ENCODE data around the gene ACTMAP. TPM values are rescaled to one million over a fixed set of nuclear protein-coding genes. Genes with fewer than 3 reads are reported as not detected.
"Not testable (repeated sequence)": the region's sequence is repeated elsewhere in the genome, so short reads cannot be mapped to it uniquely, and the experiment has no call there.

ACTMAP gene
- total RNA-seq, 1 donor = 1.1 TPM

DNA sequence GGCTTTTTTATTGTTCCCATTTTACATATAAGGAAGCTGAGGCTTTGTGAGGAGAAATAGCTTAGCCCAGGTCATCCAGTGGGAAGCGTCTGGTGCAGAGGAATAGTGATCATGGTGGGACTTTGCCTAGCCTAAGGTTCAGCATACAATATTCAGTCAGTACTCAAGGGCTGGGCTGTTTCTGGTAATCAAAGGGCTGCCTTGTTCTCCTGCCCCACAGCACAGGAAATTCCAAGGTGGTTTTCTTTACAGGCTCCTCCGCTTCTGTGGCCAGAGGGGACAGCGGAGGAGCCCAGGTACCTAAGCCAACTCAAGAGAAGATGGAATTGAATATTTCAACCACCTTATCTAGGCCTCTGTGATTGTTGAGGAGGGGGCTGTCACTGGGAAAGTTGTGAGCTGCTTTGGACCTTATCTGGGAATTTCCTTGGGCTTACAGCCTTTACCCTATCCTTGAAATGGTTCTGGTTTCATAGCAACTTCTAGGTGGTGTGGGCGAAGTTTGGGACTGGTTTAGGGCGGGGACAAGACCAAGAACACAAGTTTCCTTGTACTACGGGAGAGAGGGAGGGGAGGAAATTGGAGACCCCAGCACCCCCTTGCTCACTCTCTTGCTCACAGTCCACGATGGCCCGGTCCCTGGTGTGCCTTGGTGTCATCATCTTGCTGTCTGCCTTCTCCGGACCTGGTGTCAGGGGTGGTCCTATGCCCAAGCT is 24.8 kb upstream of the ACTMAP start, which contains the start of gene MIA:
MIA (plus strand) TSS at position 606 of the 716 bp plus-strand sequence; CDS start at position 628, 22 bp downstream.
- H3K79me2 ChIP-seq (ENCODE audit: insufficient read depth, low read length) = peaks cover 4% of the 10 kb centered on the region
- peak; percentile 0 for DNase-seq (ENCODE audit: insufficient read length, low spot score, missing footprints)
- no peak within 1 kb of the TSS for H3K4me2 ChIP-seq (ENCODE audit: insufficient read depth, low read length)
- H2AFZ ChIP-seq (ENCODE audit: low read length) = peak within 1 kb of the TSS; percentile 39
- peaks cover 12% of the 10 kb centered on the region for H3K4me1 ChIP-seq (ENCODE audit: insufficient read depth, low read length)
- H3K27ac ChIP-seq (ENCODE audit: low read depth, low read length) = no peak within 1 kb of the TSS
- no peaks in the 10 kb centered on the region for H4K20me1 ChIP-seq (ENCODE audit: insufficient read depth, low read length)
- H3K9me3 ChIP-seq (ENCODE audit: low read depth, low read length) = no peaks in the 10 kb centered on the region
- H3K4me3 ChIP-seq (ENCODE audit: insufficient read depth, low read length) = peak within 1 kb of the TSS; percentile 24
- H3K36me3 ChIP-seq (ENCODE audit: insufficient read depth, low read length) = no peaks in the 10 kb centered on the region
- TF ChIP-seq, protein P1, sequence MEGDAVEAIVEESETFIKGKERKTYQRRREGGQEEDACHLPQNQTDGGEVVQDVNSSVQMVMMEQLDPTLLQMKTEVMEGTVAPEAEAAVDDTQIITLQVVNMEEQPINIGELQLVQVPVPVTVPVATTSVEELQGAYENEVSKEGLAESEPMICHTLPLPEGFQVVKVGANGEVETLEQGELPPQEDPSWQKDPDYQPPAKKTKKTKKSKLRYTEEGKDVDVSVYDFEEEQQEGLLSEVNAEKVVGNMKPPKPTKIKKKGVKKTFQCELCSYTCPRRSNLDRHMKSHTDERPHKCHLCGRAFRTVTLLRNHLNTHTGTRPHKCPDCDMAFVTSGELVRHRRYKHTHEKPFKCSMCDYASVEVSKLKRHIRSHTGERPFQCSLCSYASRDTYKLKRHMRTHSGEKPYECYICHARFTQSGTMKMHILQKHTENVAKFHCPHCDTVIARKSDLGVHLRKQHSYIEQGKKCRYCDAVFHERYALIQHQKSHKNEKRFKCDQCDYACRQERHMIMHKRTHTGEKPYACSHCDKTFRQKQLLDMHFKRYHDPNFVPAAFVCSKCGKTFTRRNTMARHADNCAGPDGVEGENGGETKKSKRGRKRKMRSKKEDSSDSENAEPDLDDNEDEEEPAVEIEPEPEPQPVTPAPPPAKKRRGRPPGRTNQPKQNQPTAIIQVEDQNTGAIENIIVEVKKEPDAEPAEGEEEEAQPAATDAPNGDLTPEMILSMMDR (IDR thresholded peaks at IDR 0.05; ENCODE audit: extremely low read depth, low read depth, low read length) = no peak
- H3K27me3 ChIP-seq (ENCODE audit: insufficient read depth, low read length) = no peaks in the 10 kb centered on the region

DNA sequence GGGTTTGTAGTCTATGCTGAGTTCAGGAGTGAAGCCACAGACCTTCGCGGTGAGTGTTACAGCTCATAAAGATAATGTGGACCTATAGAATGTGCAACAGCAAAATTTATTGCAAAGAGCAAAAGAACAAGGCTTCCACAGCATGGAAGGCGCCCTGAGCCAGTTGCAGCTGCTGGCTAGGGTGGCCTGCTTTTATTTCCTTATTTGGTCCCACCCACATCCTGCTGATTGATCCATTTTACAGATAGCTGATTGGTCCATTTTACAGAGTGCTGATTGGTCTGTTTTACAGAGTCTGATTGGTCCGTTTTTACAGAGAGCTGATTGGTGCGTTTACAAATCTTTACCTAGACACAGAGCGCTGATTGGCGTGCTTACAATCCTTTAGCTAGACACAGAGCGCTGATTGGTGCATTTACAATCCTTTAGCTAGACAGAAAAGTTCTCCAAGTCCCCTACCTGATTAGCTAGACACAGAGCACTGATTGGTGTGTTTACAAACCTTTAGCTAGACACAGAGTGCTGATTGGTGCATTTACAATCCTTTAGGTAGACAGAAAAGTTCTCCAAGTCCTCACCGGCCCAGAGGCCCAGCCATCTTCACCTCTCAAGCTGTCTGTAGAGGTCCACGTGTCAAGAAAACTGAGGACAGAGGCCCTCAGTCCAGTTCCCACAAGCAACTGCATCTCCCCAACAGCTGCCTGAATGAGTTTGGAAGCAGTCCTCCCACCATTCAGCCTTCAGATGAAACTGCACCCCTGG is 21.0 kb upstream of the ACTMAP start:
- H3K4me2 ChIP-seq (ENCODE audit: insufficient read depth, low read length); H3K4me3 ChIP-seq (ENCODE audit: insufficient read depth, low read length); H3K27ac ChIP-seq (ENCODE audit: low read depth, low read length); H3K9me3 ChIP-seq (ENCODE audit: low read depth, low read length); H3K36me3 ChIP-seq (ENCODE audit: insufficient read depth, low read length); H2AFZ ChIP-seq (ENCODE audit: low read length); H3K79me2 ChIP-seq (ENCODE audit: insufficient read depth, low read length); DNase-seq (ENCODE audit: insufficient read length, low spot score, missing footprints); H3K4me1 ChIP-seq (ENCODE audit: insufficient read depth, low read length); H3K27me3 ChIP-seq (ENCODE audit: insufficient read depth, low read length); H4K20me1 ChIP-seq (ENCODE audit: insufficient read depth, low read length): not testable (repeated sequence)

DNA sequence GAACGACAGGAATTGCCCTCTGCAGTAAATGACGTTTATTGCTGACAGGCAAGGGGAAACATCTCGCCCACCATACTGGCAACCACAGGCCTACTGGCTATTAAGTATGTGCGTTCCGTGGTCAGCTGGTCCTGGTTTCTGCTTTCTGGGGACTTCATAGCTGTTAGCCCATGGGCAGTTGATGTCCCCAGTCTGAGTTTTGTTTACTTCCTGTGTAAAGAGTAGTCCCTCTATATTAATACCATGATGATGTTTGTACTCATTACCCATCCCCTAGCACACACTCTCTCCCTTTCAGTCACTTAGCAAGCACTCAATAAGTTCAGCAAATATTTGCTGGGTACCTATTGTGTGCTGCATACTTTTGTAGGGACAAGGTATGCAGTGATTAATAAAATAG is 18.6 kb upstream of the ACTMAP start:
- peak; percentile 30 for DNase-seq (ENCODE audit: insufficient read length, low spot score, missing footprints)
- Histone ChIP-seq H3K79me2 (ENCODE audit: insufficient read depth, low read length) (no peaks in the 10 kb centered on the region), H4K20me1 (ENCODE audit: insufficient read depth, low read length) (no peaks in the 10 kb centered on the region), H3K4me1 (ENCODE audit: insufficient read depth, low read length) (no peaks in the 10 kb centered on the region), H3K27me3 (ENCODE audit: insufficient read depth, low read length) (no peaks in the 10 kb centered on the region), H3K9me3 (ENCODE audit: low read depth, low read length) (no peaks in the 10 kb centered on the region), H3K27ac (ENCODE audit: low read depth, low read length) (no peak overlapping the region), H3K4me2 (ENCODE audit: insufficient read depth, low read length) (no peak overlapping the region), H2AFZ (ENCODE audit: low read length) (peak overlapping the region; percentile 50), H3K4me3 (ENCODE audit: insufficient read depth, low read length) (no peak overlapping the region), H3K36me3 (ENCODE audit: insufficient read depth, low read length) (peaks cover 21% of the 10 kb centered on the region)
- TF ChIP-seq, protein P1 (IDR thresholded peaks at IDR 0.05; ENCODE audit: extremely low read depth, low read depth, low read length) = no peak

DNA sequence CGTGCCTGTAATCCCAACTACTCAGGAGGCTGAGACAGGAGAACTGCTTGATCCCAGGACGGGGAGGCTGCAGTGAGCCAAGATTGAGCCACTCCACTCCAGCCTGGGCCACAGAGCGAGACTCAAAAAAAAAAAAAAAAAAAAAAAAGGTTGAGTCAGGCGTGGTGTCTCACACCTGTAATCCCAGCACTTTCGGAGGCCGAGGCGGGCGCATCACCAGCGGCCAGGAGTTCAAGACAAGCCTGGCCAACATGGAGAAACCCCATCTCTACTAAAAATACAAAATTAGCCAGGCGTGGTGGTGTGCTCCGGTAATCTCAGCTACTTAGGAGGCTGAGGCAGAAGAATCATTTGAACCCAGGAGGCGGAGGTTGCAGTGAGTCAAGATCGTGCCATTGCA is 16.1 kb upstream of the ACTMAP start:
- not testable (repeated sequence) for H3K4me3 ChIP-seq (ENCODE audit: insufficient read depth, low read length); H3K9me3 ChIP-seq (ENCODE audit: low read depth, low read length); H3K27ac ChIP-seq (ENCODE audit: low read depth, low read length); DNase-seq (ENCODE audit: insufficient read length, low spot score, missing footprints); H3K4me2 ChIP-seq (ENCODE audit: insufficient read depth, low read length); H2AFZ ChIP-seq (ENCODE audit: low read length); H4K20me1 ChIP-seq (ENCODE audit: insufficient read depth, low read length); H3K27me3 ChIP-seq (ENCODE audit: insufficient read depth, low read length); H3K79me2 ChIP-seq (ENCODE audit: insufficient read depth, low read length); H3K4me1 ChIP-seq (ENCODE audit: insufficient read depth, low read length)
- H3K36me3 ChIP-seq (ENCODE audit: insufficient read depth, low read length) = peaks cover 45% of the 10 kb centered on the region
